GM18861 (cell line): ENCODE data around the gene RYR3.

Experiments
- ATAC-seq: cut with Tn5 transposase; IDR thresholded peaks from one replicate; pipeline ENCODE4 v1.9.1; 2021; ENCODE audit not compliant: unreplicated experiment

The RYR3 gene

DNA sequence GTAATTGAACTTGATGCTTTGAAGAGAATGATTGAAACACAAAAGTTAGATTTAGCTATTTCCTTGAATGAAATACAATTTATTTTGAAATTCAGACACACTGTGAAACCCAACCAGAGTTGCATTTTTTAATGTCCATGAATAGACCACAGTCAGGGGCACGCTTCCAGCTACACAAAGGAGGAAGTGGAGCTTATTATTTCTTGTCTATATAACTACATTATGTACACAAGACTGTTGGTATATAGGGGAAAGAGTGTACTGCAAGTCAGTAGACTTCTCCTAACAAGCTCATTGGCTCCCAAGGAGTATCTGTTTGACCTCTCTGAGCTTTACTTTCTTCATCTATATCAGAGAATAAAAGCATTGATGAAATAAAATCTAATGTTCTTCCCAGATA lies 326.2 kb downstream of the RYR3 start:
- ATAC-seq: no peak

DNA sequence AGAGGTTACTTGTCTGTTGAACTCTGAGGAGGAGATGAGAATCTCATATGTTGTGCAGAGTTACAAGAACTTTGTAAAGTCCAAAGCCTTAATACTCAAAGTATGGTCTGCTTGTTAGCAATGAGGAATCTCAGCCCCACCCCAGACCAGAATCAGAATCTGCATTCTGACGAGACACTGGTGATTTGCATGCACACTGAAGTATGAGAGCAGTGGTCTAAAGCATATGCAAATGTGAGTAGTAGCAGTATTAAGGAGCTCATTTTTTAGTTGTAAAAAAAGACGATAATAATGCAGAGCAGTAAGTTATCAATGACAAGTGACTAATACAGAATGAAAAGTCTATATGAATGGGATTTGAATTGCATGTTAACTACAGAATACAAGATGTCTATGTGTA lies 327.7 kb downstream of the RYR3 start:
- ATAC-seq: peak; percentile 40

- ATAC-seq: no peak
Measured at GRCh38 chr15:33639051-33639450, 328.3 kb downstream of the RYR3 start.

- no peak for ATAC-seq
Measured at GRCh38 chr15:33639456-33639855, 328.7 kb downstream of the RYR3 start.

DNA sequence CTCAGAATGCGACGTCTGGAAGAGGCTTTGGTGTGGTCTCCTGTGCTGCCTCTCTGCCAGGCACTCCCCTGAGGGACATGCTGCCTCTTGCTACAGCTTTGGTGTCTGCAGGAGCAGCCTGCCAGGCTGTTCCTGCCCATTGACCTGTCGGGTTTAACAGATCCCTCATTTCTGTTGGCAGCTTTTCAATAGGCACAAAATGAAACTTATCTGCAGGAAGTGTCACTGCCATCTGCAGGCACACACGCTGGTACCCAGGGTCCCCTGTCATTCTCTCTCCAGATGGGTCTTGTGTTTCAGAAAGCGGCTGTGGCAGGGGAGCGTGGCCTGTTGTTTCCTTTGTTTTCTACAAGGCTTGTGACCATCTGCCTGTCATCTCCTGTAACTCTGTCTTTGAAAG lies 329.2 kb downstream of the RYR3 start:
- ATAC-seq: peak; percentile 32

- no peak for ATAC-seq
Measured at GRCh38 chr15:33641069-33641468, 330.3 kb downstream of the RYR3 start.

DNA sequence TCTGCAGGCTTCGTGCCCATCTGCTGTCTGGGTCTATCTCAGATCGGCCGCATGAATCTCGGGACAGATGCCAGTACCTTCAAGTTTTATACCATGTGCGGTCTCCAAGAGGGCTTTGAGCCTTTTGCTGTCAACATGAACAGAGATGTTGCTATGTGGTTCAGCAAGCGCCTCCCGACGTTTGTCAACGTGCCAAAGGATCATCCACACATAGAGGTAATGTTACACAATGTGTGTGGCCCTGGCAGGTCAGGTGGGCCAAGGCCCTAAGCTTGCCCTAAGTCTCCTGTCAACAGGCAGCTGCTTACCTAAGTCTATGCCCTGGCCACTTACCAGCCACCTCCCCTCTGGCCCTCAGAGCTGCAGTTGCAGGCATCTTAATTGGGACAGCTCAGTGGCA lies 333.5 kb downstream of the RYR3 start:
- ATAC-seq: no peak

GRCh38 chr15:33646744-33647143 lies 336.0 kb downstream of the RYR3 start:
- no peak for ATAC-seq

GRCh38 chr15:33649217-33649933 lies 338.6 kb downstream of the RYR3 start:
- ATAC-seq: no peak

- no peak for ATAC-seq
Measured at GRCh38 chr15:33654860-33655259, 344.1 kb downstream of the RYR3 start.

DNA sequence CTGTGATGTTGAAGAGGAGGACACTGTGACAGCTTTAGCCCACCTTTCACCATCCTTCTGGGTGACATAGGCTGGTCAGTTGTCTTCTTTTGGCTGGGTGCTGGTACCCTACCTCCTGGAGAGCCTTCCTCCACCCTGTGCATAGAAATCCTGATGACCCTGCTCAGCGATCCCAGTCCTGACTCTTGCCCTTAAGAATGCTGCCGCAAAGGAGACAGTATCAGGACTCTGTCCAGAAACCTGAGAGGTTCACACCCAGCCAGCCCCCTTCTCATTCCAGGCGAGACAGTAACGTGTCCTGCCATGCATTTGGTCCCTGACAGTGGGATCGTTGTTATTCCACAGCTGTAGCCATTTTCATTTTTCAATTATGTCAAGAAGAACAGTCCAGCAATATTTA lies 344.7 kb downstream of the RYR3 start:
- ATAC-seq: no peak

GRCh38 chr15:33656168-33656567 lies 345.4 kb downstream of the RYR3 start:
- ATAC-seq: no peak

DNA sequence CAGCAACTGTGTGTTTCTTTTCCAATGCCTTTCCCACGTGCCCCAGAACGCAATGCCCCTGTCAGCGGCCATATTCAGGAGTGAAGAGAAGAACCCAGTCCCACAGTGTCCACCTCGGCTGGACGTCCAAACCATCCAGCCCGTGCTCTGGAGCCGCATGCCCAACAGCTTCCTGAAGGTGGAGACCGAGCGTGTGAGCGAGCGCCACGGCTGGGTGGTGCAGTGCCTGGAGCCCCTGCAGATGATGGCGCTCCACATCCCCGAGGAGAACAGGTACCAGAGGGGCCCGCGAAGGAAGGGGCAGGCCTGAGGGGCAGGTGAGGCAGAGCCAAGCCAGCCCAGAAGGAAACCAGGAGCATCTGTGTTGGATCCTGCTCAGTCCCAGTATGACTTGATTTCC lies 349.4 kb downstream of the RYR3 start:
- ATAC-seq: no peak

GRCh38 chr15:33662014-33662413 lies 351.2 kb downstream of the RYR3 start:
- ATAC-seq: no peak

GRCh38 chr15:33664947-33665346 lies 354.2 kb downstream of the RYR3 start:
- ATAC-seq: no peak

GRCh38 chr15:33670567-33670966 lies 359.8 kb downstream of the RYR3 start:
- ATAC-seq: no peak

- ATAC-seq: peak; percentile 81
Measured at GRCh38 chr15:33671456-33671855, 360.7 kb downstream of the RYR3 start.

DNA sequence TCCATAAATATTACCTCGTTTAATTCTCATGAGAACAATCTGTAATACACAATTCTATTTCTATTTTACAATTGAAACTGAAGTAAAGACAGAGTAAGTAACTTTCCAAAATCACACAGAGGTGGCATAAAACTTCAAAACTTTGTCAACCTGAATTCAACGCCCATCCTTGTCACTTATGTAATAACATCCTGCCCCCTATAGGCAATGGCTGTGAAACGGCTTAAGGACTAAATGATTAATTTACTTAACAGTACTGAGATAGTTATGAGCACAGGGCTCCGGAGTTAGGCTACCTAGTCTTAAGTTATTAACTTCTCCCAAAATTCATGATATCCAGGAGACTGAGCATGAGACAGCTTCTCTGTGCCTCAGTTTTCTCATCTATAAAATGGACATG lies 364.5 kb downstream of the RYR3 start:
- ATAC-seq: no peak

DNA sequence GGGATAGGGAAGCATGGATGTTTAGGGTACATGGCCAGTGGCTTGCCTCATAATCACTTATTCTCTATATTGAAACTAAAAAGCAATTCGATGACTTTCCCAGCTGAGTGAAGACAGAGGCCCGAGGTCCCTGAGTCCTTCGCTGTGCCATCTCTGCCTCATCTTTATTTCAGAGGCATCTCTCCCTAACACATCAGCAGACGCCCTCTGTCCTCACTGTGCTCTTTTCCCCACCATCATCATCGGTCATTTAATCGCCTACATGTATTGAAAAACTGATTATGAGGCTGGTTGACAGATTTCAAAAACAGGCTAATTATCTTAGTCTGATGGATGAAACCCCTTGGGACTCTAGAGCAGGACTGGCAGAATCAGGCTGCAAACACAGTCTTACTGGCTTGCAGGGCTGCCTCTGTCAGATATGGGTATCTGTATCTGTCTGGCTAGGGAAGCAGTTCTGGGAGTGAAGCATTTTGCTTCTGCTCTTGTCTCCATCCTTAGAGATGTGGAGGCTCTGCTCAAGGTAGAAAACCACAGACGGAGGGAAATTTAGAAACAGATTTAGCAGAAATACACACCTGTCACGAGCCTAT lies 366.6 kb downstream of the RYR3 start:
- no peak for ATAC-seq

GRCh38 chr15:33678176-33678575 lies 367.4 kb downstream of the RYR3 start:
- no peak for ATAC-seq

DNA sequence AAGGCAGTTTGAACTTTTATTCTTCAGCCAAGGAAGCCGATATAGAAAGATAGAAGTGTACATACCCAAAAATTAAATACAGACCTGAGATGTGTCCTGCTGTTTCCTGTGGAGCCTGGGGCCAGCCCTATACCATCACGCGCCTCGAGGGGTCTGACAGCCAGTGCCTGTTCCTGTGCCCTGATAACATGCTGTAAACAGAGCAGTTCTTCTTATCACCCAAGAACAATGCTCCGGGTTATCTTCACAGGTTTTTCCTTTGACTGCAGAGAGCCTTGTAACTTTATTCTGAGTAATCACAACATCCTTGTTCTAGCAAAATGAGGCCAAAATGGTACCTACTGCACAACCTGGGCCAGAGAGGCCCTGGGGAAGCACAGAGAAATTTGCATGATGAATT lies 367.8 kb downstream of the RYR3 start:
- ATAC-seq: no peak

- no peak for ATAC-seq
Measured at GRCh38 chr15:33679061-33679460, 368.3 kb downstream of the RYR3 start.

DNA sequence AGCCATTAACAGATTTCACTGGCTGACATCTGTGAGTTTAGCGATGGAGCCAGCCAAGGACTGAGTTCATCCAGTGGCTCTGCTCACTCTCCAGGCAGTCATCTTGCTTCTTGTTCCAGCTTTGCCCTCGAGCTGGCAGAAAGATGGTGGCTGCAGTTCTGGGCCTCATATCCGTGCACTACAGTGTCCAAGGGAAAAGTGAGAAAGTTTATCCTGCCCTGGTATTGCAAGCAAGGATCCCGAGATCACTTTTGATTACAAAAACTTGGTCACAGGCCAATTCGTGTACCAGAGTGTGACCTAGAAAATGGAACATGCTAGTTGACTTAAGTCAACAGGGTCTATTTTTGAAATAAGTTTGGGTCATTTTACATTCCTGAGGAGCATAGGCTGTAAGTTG lies 369.6 kb downstream of the RYR3 start:
- no peak for ATAC-seq
